ENCODE results near the gene KRTAP9-7. TPM values are rescaled to one million over a fixed set of nuclear protein-coding genes. Genes with fewer than 3 reads are reported as not detected.

KRTAP9-7 gene
- total RNA-seq, 1 donor from 2014 or later: not detected

GRCh38 chr17:41315204-41315794, 39.8 kb downstream of the KRTAP9-7 start, which contains the start of gene KRTAP17-1:
KRTAP17-1 (minus strand) TSS chr17:41315710; CDS start chr17:41315650, 60 bp downstream.
- Mint-ChIP-seq H3K27ac (no peak within 1 kb of the TSS), H3K36me3 (peaks cover 4% of the 10 kb centered on the region), H3K27me3 (ENCODE audit: low read depth) (peaks cover 5% of the 10 kb centered on the region), H3K9me3 (peaks cover 18% of the 10 kb centered on the region), H3K4me1 (no peaks in the 10 kb centered on the region), H3K4me3 (no peak within 1 kb of the TSS)
- no peak for DNase-seq (ENCODE audit: low spot score in 2 of 2, unreplicated experiment in 2 of 2)
- no peak for TF ChIP-seq CTCF (IDR thresholded peaks at IDR 0.05; ENCODE audit: unreplicated experiment)

DNA sequence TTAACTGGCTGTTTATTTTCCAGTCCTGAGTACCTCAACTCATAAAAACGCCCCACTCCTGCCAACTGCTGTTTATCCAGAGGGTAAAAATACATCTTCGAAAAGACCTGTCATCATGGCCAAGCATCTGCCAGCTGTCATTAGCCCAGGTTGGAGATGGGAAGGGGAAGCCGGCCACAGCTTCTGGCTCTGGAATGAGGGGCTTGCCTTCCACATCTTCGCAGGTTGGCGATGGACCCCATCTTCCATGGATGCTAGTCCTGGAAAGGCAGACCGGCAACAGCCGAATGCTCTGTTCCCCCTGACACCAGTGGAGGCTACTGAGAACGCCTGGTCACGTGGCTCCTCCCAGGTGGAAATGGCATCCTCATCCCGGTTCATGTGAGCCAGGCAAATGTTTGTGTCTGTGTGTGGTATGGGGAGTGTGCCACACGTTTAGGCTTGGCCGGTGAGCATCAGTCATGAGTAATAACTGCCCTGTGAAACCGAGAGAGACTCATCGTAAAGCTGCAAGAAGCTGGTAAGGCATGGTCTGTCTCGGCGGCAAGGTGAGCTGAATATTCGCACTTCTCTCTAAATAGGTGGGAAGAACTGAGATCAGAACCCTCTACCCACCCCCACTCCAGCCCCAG, 40.4 kb downstream of the KRTAP9-7 start:
- H3K36me3 Mint-ChIP-seq: peaks cover 4% of the 10 kb centered on the region
- TF ChIP-seq CTCF (IDR thresholded peaks at IDR 0.05; ENCODE audit: unreplicated experiment): no peak
- H3K4me3 Mint-ChIP-seq: no peak overlapping the region
- no peaks in the 10 kb centered on the region for H3K4me1 Mint-ChIP-seq
- DNase-seq (ENCODE audit: low spot score in 2 of 2, unreplicated experiment in 2 of 2): no peak
- peaks cover 24% of the 10 kb centered on the region for H3K9me3 Mint-ChIP-seq
- H3K27ac Mint-ChIP-seq: no peak overlapping the region
- H3K27me3 Mint-ChIP-seq (ENCODE audit: low read depth): peaks cover 5% of the 10 kb centered on the region

DNA sequence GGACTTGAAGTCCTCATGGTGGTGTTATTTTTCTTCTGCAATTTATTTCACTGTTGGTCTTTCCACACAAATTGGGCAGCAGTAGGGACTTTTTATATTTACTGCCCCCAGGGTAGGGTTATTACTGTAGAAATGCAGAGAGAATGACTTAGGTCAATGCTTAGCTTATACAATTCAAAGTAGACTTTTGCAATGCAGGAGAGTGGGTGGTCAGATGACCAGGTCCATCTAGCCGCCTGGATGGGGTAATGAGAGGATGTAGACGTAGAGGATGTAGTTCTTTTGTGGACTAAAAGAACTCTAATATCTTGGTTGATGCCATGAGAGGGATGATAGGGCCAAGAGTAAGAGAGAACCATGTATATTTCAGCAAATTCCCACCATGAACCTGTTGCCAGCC, 42.7 kb downstream of the KRTAP9-7 start:
- no peak for TF ChIP-seq CTCF (IDR thresholded peaks at IDR 0.05; ENCODE audit: unreplicated experiment)
- Mint-ChIP-seq H3K4me1 (peaks cover 6% of the 10 kb centered on the region), H3K27me3 (ENCODE audit: low read depth) (peaks cover 2% of the 10 kb centered on the region), H3K9me3 (peaks cover 25% of the 10 kb centered on the region), H3K27ac (no peak overlapping the region), H3K4me3 (no peak overlapping the region), H3K36me3 (peaks cover 4% of the 10 kb centered on the region)
- DNase-seq (ENCODE audit: low spot score in 2 of 2, unreplicated experiment in 2 of 2): no peak

- Mint-ChIP-seq H3K27me3 (ENCODE audit: low read depth) (no peaks in the 10 kb centered on the region), H3K9me3 (peaks cover 25% of the 10 kb centered on the region), H3K27ac (no peak overlapping the region), H3K36me3 (peaks cover 4% of the 10 kb centered on the region), H3K4me1 (peaks cover 12% of the 10 kb centered on the region), H3K4me3 (no peak overlapping the region)
- DNase-seq (ENCODE audit: low spot score in 2 of 2, unreplicated experiment in 2 of 2): no peak
- TF ChIP-seq CTCF (IDR thresholded peaks at IDR 0.05; ENCODE audit: unreplicated experiment): peak; percentile 73
Observed at GRCh38 chr17:41322094-41322902, 46.8 kb downstream of the KRTAP9-7 start.

GRCh38 chr17:41322903-41323895, 47.7 kb downstream of the KRTAP9-7 start:
- Mint-ChIP-seq H3K4me1 (peaks cover 12% of the 10 kb centered on the region), H3K9me3 (peaks cover 24% of the 10 kb centered on the region), H3K27ac (no peak overlapping the region), H3K4me3 (no peak overlapping the region), H3K27me3 (ENCODE audit: low read depth) (no peaks in the 10 kb centered on the region), H3K36me3 (peaks cover 4% of the 10 kb centered on the region)
- no peak for TF ChIP-seq CTCF (IDR thresholded peaks at IDR 0.05; ENCODE audit: unreplicated experiment)
- no peak for DNase-seq (ENCODE audit: low spot score in 2 of 2, unreplicated experiment in 2 of 2)
